ENCODE results near the gene DUSP21.
"Not testable (repeated sequence)": the region's sequence is repeated elsewhere in the genome, so short reads cannot be mapped to it uniquely, and the experiment has no call there.

DUSP21 gene

GRCh38 chrX:44843753-44844152 lies at the start of gene DUSP21:
DUSP21 (plus strand) TSS chrX:44844021; CDS start chrX:44844133, 112 bp downstream.
- H3K4me3 ChIP-seq (ENCODE audit: low read depth, low read length) = no peak within 1 kb of the TSS
- TF ChIP-seq CTCF (IDR thresholded peaks at IDR 0.05; ENCODE audit: low read depth, low read length) = no peak

GRCh38 chrX:44795945-44796450 lies 47.8 kb upstream of the DUSP21 start:
- no peak for TF ChIP-seq CTCF (IDR thresholded peaks at IDR 0.05; ENCODE audit: low read depth, low read length)
- H3K4me3 ChIP-seq (ENCODE audit: low read depth, low read length) = no peak overlapping the region

- no peak for TF ChIP-seq CTCF (IDR thresholded peaks at IDR 0.05; ENCODE audit: low read depth, low read length)
- no peak overlapping the region for H3K4me3 ChIP-seq (ENCODE audit: low read depth, low read length)
Measured at GRCh38 chrX:44802613-44803012, 41.2 kb upstream of the DUSP21 start.

GRCh38 chrX:44815681-44816080 lies 28.1 kb upstream of the DUSP21 start:
- no peak for TF ChIP-seq CTCF (IDR thresholded peaks at IDR 0.05; ENCODE audit: low read depth, low read length)
- H3K4me3 ChIP-seq (ENCODE audit: low read depth, low read length) = no peak overlapping the region

- H3K4me3 ChIP-seq (ENCODE audit: low read depth, low read length) = no peak overlapping the region
- no peak for TF ChIP-seq CTCF (IDR thresholded peaks at IDR 0.05; ENCODE audit: low read depth, low read length)
Measured at GRCh38 chrX:44816367-44816766, 27.5 kb upstream of the DUSP21 start.

- H3K4me3 ChIP-seq (ENCODE audit: low read depth, low read length) = no peak overlapping the region
- no peak for TF ChIP-seq CTCF (IDR thresholded peaks at IDR 0.05; ENCODE audit: low read depth, low read length)
Measured at GRCh38 chrX:44817029-44817428, 26.8 kb upstream of the DUSP21 start.

- no peak for TF ChIP-seq CTCF (IDR thresholded peaks at IDR 0.05; ENCODE audit: low read depth, low read length)
- H3K4me3 ChIP-seq (ENCODE audit: low read depth, low read length) = no peak overlapping the region
Measured at GRCh38 chrX:44822601-44823000, 21.2 kb upstream of the DUSP21 start.

GRCh38 chrX:44823193-44823592 lies 20.6 kb upstream of the DUSP21 start:
- not testable (repeated sequence) for H3K4me3 ChIP-seq (ENCODE audit: low read depth, low read length)

Data from WI38 (cell line).